ENCODE measurements around the gene PALM2AKAP2. TPM values are rescaled to one million over a fixed set of nuclear protein-coding genes. Genes with fewer than 3 reads are reported as not detected.

The PALM2AKAP2 gene
- total RNA-seq, 6 experiments from 2014 or later: 20.1 to 35.1 (median 22.7) TPM

DNA sequence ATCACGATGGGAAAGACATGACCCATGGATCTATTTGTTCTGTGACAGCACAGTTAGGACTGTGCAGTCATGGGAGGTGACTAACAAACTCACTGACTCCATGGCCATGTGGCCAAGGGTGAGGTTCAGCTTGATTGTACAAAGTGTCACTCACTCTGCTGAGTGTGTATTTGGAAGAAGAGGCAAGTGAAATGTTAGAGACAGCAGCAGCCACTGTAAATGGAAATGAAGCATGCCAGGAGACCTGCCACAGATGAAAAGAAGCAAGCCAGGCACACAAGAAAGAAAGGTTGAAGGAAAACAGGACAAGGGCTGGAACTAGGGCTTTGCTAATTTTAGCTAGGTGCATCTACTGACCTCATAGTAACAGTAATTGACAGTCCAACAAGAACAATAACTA is 42.7 kb upstream of the PALM2AKAP2 start:
- DNase-seq: no peak
- peaks cover 8% of the 10 kb centered on the region for H3K4me1 Mint-ChIP-seq (ENCODE audit: low read depth)
- no peak overlapping the region for H3K27ac Mint-ChIP-seq
- H3K9me3 Mint-ChIP-seq: no peaks in the 10 kb centered on the region
- peaks cover 4% of the 10 kb centered on the region for H3K27me3 Mint-ChIP-seq (ENCODE audit: insufficient read depth)
- H3K36me3 Mint-ChIP-seq (ENCODE audit: low read depth): no peaks in the 10 kb centered on the region
- H3K4me3 Mint-ChIP-seq: no peak overlapping the region
- TF ChIP-seq, protein P1, sequence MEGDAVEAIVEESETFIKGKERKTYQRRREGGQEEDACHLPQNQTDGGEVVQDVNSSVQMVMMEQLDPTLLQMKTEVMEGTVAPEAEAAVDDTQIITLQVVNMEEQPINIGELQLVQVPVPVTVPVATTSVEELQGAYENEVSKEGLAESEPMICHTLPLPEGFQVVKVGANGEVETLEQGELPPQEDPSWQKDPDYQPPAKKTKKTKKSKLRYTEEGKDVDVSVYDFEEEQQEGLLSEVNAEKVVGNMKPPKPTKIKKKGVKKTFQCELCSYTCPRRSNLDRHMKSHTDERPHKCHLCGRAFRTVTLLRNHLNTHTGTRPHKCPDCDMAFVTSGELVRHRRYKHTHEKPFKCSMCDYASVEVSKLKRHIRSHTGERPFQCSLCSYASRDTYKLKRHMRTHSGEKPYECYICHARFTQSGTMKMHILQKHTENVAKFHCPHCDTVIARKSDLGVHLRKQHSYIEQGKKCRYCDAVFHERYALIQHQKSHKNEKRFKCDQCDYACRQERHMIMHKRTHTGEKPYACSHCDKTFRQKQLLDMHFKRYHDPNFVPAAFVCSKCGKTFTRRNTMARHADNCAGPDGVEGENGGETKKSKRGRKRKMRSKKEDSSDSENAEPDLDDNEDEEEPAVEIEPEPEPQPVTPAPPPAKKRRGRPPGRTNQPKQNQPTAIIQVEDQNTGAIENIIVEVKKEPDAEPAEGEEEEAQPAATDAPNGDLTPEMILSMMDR (IDR thresholded peaks at IDR 0.05): no peak

DNA sequence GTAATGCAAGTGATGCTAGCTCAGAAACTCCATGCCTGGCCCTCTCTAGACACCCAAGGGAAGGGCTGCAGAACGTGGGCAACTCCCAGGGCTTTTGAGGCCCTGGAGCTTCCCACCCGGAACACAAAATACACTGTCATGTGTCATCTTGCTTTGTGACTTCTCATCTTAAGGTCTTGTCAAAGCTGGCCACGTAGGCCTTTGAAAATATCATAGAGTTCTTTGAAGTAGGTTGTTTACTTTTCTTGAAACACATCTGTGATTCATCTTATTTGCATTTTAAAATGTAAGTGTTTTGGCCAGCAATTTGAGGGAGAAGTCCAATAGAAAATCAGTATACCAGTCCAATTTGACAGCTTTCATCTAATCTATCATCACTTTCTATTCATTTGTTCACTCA is 40.2 kb upstream of the PALM2AKAP2 start:
- Mint-ChIP-seq H3K36me3 (ENCODE audit: low read depth) (no peaks in the 10 kb centered on the region), H3K9me3 (no peaks in the 10 kb centered on the region), H3K4me1 (ENCODE audit: low read depth) (no peaks in the 10 kb centered on the region), H3K27ac (no peak overlapping the region), H3K4me3 (no peak overlapping the region), H3K27me3 (ENCODE audit: insufficient read depth) (peaks cover 16% of the 10 kb centered on the region)
- TF ChIP-seq, protein P1 (IDR thresholded peaks at IDR 0.05): no peak
- no peak for DNase-seq

DNA sequence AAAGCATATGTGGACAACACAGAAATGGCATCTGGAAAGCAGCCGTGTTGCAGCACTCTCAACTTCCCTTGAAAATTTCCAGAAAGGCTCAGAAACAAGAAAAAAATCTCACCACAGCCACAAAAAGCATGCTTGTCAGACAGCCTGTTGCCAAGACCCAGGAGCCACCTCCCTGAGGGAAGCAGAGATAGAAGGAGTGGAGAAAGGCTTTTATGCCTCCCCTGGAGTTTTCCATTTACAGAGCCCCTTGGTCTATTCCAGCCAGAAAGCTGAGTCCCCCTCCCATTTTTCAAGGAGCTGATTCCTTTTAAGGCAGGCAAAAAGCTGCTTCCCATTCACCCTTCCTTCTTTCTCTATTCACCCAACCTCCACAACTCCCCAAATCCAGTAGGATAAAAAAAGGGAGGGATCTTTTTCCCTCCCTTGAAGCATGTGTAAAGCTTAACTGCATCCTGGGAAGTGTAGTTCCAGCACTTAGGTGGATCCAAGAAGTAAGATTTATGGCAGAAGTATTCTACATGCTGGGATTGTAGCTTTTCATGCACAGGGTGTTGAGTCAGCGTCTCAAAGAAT is 37.1 kb upstream of the PALM2AKAP2 start:
- no peak for DNase-seq
- TF ChIP-seq, protein P1 (IDR thresholded peaks at IDR 0.05): no peak
- Mint-ChIP-seq H3K4me3 (no peak overlapping the region), H3K27ac (no peak overlapping the region), H3K36me3 (ENCODE audit: low read depth) (no peaks in the 10 kb centered on the region), H3K4me1 (ENCODE audit: low read depth) (peaks cover 4% of the 10 kb centered on the region; the same call in 1 of the 2 replicates), H3K9me3 (no peaks in the 10 kb centered on the region), H3K27me3 (ENCODE audit: insufficient read depth) (peaks cover 12% of the 10 kb centered on the region)

DNA sequence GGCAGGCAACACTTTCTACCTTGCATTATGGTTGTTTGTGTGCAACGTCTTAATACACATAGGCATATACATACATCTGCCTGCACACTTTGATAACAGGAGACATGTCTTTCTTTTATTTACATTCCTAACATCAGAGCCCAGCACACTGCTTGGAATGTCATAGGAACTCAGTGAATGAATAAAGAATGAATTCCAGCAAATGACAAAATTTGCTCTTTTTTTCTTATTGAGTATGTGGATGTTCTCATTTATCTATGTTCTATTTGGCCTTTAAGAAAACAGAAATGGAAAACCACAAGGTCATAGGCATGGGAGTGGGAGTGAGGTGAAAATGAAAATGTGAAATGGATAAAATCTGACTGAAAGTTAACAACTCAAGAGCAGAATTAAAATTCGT is 36.3 kb upstream of the PALM2AKAP2 start:
- H3K36me3 Mint-ChIP-seq (ENCODE audit: low read depth): no peaks in the 10 kb centered on the region
- no peak overlapping the region for H3K27ac Mint-ChIP-seq
- no peak for DNase-seq
- peaks cover 4% of the 10 kb centered on the region; the same call in 1 of the 2 replicates for H3K4me1 Mint-ChIP-seq (ENCODE audit: low read depth)
- TF ChIP-seq, protein P1 (IDR thresholded peaks at IDR 0.05): no peak
- no peak overlapping the region for H3K4me3 Mint-ChIP-seq
- H3K27me3 Mint-ChIP-seq (ENCODE audit: insufficient read depth): peaks cover 12% of the 10 kb centered on the region
- H3K9me3 Mint-ChIP-seq: no peaks in the 10 kb centered on the region

DNA sequence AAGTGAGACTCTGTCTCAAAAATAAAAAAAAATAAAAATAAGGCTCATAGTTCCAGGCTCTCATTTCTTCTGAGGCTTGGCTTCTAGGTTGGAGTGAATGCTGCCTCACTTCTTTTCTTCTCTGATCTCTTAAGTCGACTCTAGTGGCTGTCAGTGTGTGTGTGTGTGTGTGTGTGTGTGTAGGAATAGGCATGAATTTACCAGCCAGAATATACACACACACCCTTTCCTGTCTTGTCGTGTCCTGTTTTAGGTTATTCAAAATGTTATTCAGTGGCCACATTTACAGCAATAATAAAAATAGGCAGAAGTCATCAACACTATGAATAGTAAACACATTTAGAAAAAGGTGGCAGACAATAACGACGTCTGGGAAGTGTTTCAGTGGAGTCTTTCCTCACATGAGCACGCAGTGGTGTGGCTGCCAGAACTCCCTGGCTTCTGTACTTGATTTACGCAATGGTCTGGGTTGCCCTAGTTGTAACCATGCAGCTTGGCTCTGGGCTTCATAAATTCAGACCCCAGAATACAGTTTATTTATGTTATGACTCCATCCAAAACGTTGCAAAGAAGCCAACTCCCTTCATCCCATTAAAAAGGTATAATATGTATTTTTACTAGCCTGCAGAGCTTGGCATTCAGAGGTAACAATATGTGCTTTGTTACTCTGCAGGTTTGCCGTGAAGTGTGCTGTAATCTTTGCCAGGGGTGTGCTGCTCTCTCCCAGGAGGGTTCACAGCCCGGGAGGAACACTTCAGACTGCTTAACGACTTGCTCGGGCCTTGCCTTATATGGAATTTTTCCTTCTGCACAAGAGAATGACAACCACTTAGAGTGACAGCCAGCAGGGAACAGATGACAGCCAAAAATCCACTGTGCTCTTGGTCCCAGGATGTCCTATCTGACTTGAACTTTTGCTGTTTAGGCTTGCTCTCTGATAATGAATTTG is 34.4 kb upstream of the PALM2AKAP2 start:
- DNase-seq: no peak
- H3K4me3 Mint-ChIP-seq: no peak overlapping the region
- peaks cover 12% of the 10 kb centered on the region for H3K27me3 Mint-ChIP-seq (ENCODE audit: insufficient read depth)
- TF ChIP-seq, protein P1 (IDR thresholded peaks at IDR 0.05): no peak
- peaks cover 4% of the 10 kb centered on the region; the same call in 1 of the 2 replicates for H3K4me1 Mint-ChIP-seq (ENCODE audit: low read depth)
- no peak overlapping the region for H3K27ac Mint-ChIP-seq
- no peaks in the 10 kb centered on the region for H3K36me3 Mint-ChIP-seq (ENCODE audit: low read depth)
- H3K9me3 Mint-ChIP-seq: no peaks in the 10 kb centered on the region
